Vagina (tissue), 2 donors: ENCODE measurements around the gene MRPL39. TPM values are rescaled to one million over a fixed set of nuclear protein-coding genes. Genes with fewer than 3 reads are reported as not detected.

ENCODE experiments used
- DNase-seq, 2 donors: peaks; one replicate each; pipeline ENCODE4 v3.0.0-alpha.2; 2017; ENCODE audit errors: extremely low spot score in 2 of 2
- H3K27ac ChIP-seq: fragments of 200-600 bp; sonication (generic); one replicate; pipeline ENCODE4 v1.5.1; 2019
- H3K27me3 ChIP-seq: fragments of 200-600 bp; sonication (generic); one replicate; pipeline ENCODE4 v1.5.1; 2019
- H3K36me3 ChIP-seq, 2 donors: fragments of 200-600 bp; sonication (generic); one replicate each; pipeline ENCODE4 v1.5.1; 2017 to 2019
- H3K4me1 ChIP-seq: fragments of 200-600 bp; sonication (generic); one replicate; pipeline ENCODE4 v1.5.1; 2019
- H3K4me3 ChIP-seq, 2 donors: fragments of 200-600 bp; sonication (generic); 1 replicate in 1 of 2; 2 replicates in 1 of 2; pipeline ENCODE4 v1.5.1; 2016 to 2019
- H3K9me3 ChIP-seq: fragments of 200-600 bp; sonication (generic); one replicate; pipeline ENCODE4 v1.5.1; 2019
- POLR2A ChIP-seq, 2 donors: fragments of 450-650 bp; IDR thresholded peaks; one replicate each; pipeline ENCODE4 v1.6.1; 2017; ENCODE audit warnings: antibody characterized with exemption in 2 of 2, mild to moderate bottlenecking in 2 of 2, moderate library complexity in 2 of 2
- POLR2AphosphoS5 ChIP-seq, 2 donors: sonication (generic); formaldehyde crosslinking; IDR thresholded peaks; one replicate each; pipeline ENCODE4 v1.9.0; 2017; ENCODE audit warnings: antibody characterized with exemption in 2 of 2, mild to moderate bottlenecking in 2 of 2, low read depth in 1 of 2; ENCODE audit not compliant: insufficient read depth in 1 of 2
- intact Hi-C: fragments of 100-400 bp; cut with DNase I; formaldehyde crosslinking; loops from one replicate; pipeline ENCODE4 v1.15.1; 2023
- total RNA-seq: library from RNA; depleted of rRNA; stranded (reverse); fragments of >200 nt; gene quantifications from one replicate; pipeline ENCODE4 v1.2.3, GENCODE V29; 2016
- TF ChIP-seq, protein P1 (sequence below), 3 experiments: fragments of 450-650 bp in 2 of 3; fragments of 200-600 bp in 1 of 3; sonication (generic) in 1 of 3; IDR thresholded peaks; one replicate each; pipeline ENCODE4 v1.5.1; 2017 to 2019; ENCODE audit warnings: antibody characterized with exemption in 3 of 3, mild to moderate bottlenecking in 2 of 3, moderate library complexity in 2 of 3

MRPL39 gene
- total RNA-seq, 1 donor from 2014 or later: 8.8 TPM

DNA sequence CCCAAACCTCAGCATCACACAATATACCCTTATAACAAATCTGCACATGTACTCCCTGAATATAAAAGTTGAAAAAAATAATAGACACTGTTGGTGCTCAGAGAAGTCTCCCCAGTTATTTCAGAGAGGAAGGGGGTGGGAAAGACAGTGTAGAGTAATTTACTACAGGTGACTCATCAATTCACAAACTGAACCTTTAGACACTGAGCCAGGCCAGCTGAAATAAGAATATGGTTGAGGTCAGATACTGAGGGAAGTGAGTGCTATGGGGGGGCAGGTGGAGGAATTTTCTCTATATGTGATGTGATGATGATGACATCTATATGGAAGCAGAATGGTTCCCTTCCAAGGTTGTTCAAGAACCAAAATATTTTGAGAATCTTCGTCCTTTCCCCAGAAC lies 50.1 kb downstream of the MRPL39 start:
- Histone ChIP-seq H3K4me1 (no peaks in the 10 kb centered on the region), H3K36me3 (no peaks in the 10 kb centered on the region), H3K4me3 (no peak overlapping the region), H3K9me3 (no peaks in the 10 kb centered on the region), H3K27ac (no peak overlapping the region), H3K27me3 (no peaks in the 10 kb centered on the region)
- DNase-seq: no peak
- intact Hi-C loops: no loop called here
- TF ChIP-seq, protein P1, sequence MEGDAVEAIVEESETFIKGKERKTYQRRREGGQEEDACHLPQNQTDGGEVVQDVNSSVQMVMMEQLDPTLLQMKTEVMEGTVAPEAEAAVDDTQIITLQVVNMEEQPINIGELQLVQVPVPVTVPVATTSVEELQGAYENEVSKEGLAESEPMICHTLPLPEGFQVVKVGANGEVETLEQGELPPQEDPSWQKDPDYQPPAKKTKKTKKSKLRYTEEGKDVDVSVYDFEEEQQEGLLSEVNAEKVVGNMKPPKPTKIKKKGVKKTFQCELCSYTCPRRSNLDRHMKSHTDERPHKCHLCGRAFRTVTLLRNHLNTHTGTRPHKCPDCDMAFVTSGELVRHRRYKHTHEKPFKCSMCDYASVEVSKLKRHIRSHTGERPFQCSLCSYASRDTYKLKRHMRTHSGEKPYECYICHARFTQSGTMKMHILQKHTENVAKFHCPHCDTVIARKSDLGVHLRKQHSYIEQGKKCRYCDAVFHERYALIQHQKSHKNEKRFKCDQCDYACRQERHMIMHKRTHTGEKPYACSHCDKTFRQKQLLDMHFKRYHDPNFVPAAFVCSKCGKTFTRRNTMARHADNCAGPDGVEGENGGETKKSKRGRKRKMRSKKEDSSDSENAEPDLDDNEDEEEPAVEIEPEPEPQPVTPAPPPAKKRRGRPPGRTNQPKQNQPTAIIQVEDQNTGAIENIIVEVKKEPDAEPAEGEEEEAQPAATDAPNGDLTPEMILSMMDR (IDR thresholded peaks at IDR 0.05): no peak
- TF ChIP-seq POLR2A (IDR thresholded peaks at IDR 0.05) (no peak), POLR2AphosphoS5 (IDR thresholded peaks at IDR 0.05; ENCODE audit: insufficient read depth in 1 of 2, low read depth in 1 of 2) (no peak)

DNA sequence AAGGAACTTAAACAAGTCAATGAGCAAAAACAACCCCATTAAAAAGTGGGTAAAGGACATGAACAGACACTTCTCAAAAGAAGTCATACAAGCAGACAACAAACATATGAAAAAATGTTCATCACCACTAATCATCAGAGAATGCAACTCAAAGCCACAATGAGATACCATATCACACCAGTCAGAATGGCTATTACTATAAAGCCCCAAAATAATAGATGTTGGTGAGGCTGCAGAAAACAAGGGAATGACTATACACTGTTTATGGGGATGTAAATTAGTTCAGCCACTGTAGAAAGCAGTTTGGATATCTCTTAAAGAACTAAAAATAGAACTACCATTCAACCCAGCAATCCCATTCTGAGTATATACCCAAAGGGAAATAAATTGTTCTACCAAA lies 51.2 kb downstream of the MRPL39 start:
- Histone ChIP-seq H3K27me3 (no peaks in the 10 kb centered on the region), H3K27ac (no peak overlapping the region), H3K36me3 (no peaks in the 10 kb centered on the region), H3K4me1 (no peaks in the 10 kb centered on the region), H3K9me3 (no peaks in the 10 kb centered on the region), H3K4me3 (no peak overlapping the region)
- TF ChIP-seq, protein P1 (IDR thresholded peaks at IDR 0.05): no peak
- TF ChIP-seq POLR2AphosphoS5 (IDR thresholded peaks at IDR 0.05; ENCODE audit: insufficient read depth in 1 of 2, low read depth in 1 of 2): no peak
- TF ChIP-seq POLR2A (IDR thresholded peaks at IDR 0.05): no peak
- no peak for DNase-seq
- intact Hi-C loops: no loop called here

- TF ChIP-seq, protein P1 (IDR thresholded peaks at IDR 0.05): no peak
- no peak for TF ChIP-seq POLR2A (IDR thresholded peaks at IDR 0.05)
- no peak for TF ChIP-seq POLR2AphosphoS5 (IDR thresholded peaks at IDR 0.05; ENCODE audit: insufficient read depth in 1 of 2, low read depth in 1 of 2)
- Histone ChIP-seq H3K27me3 (no peaks in the 10 kb centered on the region), H3K36me3 (no peaks in the 10 kb centered on the region), H3K4me3 (no peak overlapping the region), H3K27ac (no peak overlapping the region), H3K4me1 (no peaks in the 10 kb centered on the region), H3K9me3 (no peaks in the 10 kb centered on the region)
- intact Hi-C loops: no loop called here
- no peak for DNase-seq
These were observed 51.8 kb downstream of the MRPL39 start for GRCh38 chr21:25555492-25555891.

DNA sequence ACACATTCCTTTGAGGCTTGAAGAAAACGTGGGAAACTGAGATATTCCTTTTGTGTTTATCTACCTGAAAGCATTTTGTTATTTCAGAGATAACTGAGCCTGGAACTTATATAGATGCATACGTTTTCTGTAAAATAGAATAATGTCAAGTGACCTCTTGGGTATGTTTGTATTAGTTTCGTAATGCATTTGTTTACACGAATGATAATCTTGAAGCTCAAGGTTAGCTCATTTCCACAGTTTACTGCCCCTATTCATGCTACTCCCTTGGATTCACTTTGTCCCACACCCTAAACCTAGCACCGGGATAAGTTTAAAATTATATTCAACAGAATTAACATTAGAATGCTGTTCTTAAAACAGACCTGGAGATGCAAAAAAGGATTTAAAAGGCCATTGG lies 54.4 kb downstream of the MRPL39 start:
- intact Hi-C loops: no loop called here
- Histone ChIP-seq H3K36me3 (no peaks in the 10 kb centered on the region), H3K4me1 (no peaks in the 10 kb centered on the region), H3K27me3 (no peaks in the 10 kb centered on the region), H3K27ac (no peak overlapping the region), H3K9me3 (no peaks in the 10 kb centered on the region), H3K4me3 (no peak overlapping the region)
- DNase-seq: no peak
- TF ChIP-seq POLR2AphosphoS5 (IDR thresholded peaks at IDR 0.05; ENCODE audit: insufficient read depth in 1 of 2, low read depth in 1 of 2): no peak

- no peak overlapping the region for H3K27ac ChIP-seq
- TF ChIP-seq POLR2AphosphoS5 (IDR thresholded peaks at IDR 0.05; ENCODE audit: insufficient read depth in 1 of 2, low read depth in 1 of 2) (no peak), POLR2A (IDR thresholded peaks at IDR 0.05) (no peak)
- TF ChIP-seq, protein P1 (IDR thresholded peaks at IDR 0.05): no peak
- no peaks in the 10 kb centered on the region for H3K27me3 ChIP-seq
- no peak for DNase-seq
- no peaks in the 10 kb centered on the region for H3K9me3 ChIP-seq
- no peaks in the 10 kb centered on the region for H3K36me3 ChIP-seq
- intact Hi-C loops: no loop called here
- H3K4me3 ChIP-seq: no peak overlapping the region
- H3K4me1 ChIP-seq: no peaks in the 10 kb centered on the region
These were observed 55.7 kb downstream of the MRPL39 start for GRCh38 chr21:25551569-25551968.
